Measurements from ENCODE around the gene RBBP5.
"Not testable (repeated sequence)": the region's sequence is repeated elsewhere in the genome, so short reads cannot be mapped to it uniquely, and the experiment has no call there.

DNA sequence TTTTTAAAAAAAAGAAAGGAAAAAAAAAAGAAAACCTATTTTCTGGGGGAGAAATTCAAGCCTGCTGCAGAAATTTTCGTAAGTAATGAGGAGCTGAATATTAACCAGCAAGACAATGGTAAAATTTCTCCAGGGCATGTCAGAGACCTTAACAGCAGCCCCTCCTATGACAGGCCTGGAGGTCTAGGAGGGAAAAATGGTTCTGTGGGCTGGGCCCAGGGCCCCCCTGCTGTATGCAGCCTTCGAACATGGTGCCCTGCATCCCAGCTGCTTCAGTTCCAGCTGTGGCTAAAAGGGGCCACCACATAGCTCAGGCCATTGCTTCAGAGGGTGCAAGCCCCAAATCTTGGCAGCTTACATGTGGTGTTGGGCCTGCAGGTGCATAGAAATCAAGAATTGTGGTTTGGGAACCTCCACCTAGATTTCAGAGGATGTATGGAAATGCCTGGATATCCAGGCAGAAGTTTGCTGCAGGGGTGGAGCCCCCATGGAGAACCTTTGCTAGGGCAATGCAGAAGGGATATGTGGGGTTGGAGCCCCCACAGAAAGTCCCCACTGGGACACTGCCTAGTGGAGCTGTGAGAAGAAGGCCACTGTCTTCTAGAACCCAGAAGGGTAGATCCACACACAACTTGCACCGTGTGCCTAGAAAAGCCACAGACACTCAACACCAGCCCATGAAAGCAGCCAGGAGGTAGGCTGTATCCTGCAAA is 34.0 kb upstream of the RBBP5 start:
- not testable (repeated sequence) for TF ChIP-seq POLR2A (IDR thresholded peaks at IDR 0.05)
- TF ChIP-seq, protein P1, sequence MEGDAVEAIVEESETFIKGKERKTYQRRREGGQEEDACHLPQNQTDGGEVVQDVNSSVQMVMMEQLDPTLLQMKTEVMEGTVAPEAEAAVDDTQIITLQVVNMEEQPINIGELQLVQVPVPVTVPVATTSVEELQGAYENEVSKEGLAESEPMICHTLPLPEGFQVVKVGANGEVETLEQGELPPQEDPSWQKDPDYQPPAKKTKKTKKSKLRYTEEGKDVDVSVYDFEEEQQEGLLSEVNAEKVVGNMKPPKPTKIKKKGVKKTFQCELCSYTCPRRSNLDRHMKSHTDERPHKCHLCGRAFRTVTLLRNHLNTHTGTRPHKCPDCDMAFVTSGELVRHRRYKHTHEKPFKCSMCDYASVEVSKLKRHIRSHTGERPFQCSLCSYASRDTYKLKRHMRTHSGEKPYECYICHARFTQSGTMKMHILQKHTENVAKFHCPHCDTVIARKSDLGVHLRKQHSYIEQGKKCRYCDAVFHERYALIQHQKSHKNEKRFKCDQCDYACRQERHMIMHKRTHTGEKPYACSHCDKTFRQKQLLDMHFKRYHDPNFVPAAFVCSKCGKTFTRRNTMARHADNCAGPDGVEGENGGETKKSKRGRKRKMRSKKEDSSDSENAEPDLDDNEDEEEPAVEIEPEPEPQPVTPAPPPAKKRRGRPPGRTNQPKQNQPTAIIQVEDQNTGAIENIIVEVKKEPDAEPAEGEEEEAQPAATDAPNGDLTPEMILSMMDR (IDR thresholded peaks at IDR 0.05): not testable (repeated sequence)
